Mucosa of descending colon (tissue), 3 donors: ENCODE results near the gene RAP2C. TPM values are rescaled to one million over a fixed set of nuclear protein-coding genes. Genes with fewer than 3 reads are reported as not detected.

Experiments used
- ATAC-seq: fragments of 200-7000 bp; cut with Tn5 transposase; one replicate; pipeline ENCODE4 v1.9.1; 2020; ENCODE audit warnings: mild to moderate bottlenecking, moderate library complexity
- DNase-seq, 3 donors: peaks; one replicate each; pipeline ENCODE4 v3.0.0-alpha.2; 2020
- H3K36me3 ChIP-seq: fragments of 200-600 bp; one replicate; pipeline ENCODE4 v1.8.0; 2021; ENCODE audit warnings: low read depth, mild to moderate bottlenecking
- H3K4me1 ChIP-seq: fragments of 200-600 bp; one replicate; pipeline ENCODE4 v1.8.0; 2021; ENCODE audit warnings: low read depth, mild to moderate bottlenecking
- H3K4me3 ChIP-seq: fragments of 200-600 bp; one replicate; pipeline ENCODE4 v1.8.0; 2021; ENCODE audit warnings: mild to moderate bottlenecking
- H3K9me3 ChIP-seq: fragments of 200-600 bp; one replicate; pipeline ENCODE4 v1.8.0; 2021; ENCODE audit warnings: mild to moderate bottlenecking
- CTCF ChIP-seq: fragments of 200-600 bp; IDR thresholded peaks from one replicate; pipeline ENCODE4 v1.8.0; 2022; ENCODE audit warnings: antibody characterized with exemption, mild to moderate bottlenecking
- intact Hi-C, 2 donors: fragments of 100-400 bp; cut with DNase I in 1 of 2; cut with micrococcal nuclease in 1 of 2; formaldehyde crosslinking; loops; one replicate each; pipeline versions ENCODE4 v1.11.0 to v1.11.1; 2022; cut with DNase I, micrococcal nuclease
- total RNA-seq, 3 donors: library from RNA; stranded (reverse); fragmentation: NEBNext Ultra II Directional in 2 of 3; extraction: Animal tissue kit (Norgen Biotek cat#: 25700) in 2 of 3; gene quantifications; one replicate each; pipeline versions ENCODE4 v1.2.1 to v1.2.4, GENCODE V29; 2021 to 2023
- donor health status: DM: no; HTN: no; CAD: no; lungs with moderate emphysema.
- donor health status: DM: no; HTN: no; CAD: no.
- donor health status: DM: no; HTN: yes; CAD: no.

RAP2C gene
- total RNA-seq, 3 donors from 2014 or later, result 24.4 to 26.9 (median 25.7) TPM

DNA sequence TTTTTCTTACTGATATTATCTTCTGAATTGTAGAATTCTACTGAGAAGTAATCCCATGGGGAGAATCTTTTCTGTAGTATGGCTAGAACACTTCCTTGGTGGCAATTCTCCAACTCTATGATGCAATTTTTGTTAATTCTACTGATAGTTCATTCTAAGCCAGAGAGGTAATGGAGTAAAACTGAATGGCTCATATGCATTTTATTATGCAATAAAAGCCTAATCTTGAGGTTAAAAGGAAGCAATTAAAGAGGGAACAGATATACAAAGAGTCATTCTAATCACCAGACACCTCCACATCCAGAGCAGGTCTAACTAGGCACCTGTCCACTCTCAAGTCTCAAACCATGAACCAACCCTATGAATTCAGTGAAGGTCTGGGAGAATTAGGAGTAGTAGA, 9.7 kb downstream of the RAP2C start:
- peak in 1 of 3 donors; percentile 6 for DNase-seq

GRCh38 chrX:132208422-132208821, 10.8 kb downstream of the RAP2C start:
- ATAC-seq, result no peak
- H3K36me3 ChIP-seq, result no peaks in the 10 kb centered on the region
- no peak overlapping the region for H3K4me3 ChIP-seq
- DNase-seq, result no peak
- intact Hi-C loops, result no loop called here
- H3K4me1 ChIP-seq, result peaks cover 3% of the 10 kb centered on the region
- TF ChIP-seq CTCF, result no peak
- no peaks in the 10 kb centered on the region for H3K9me3 ChIP-seq

More for the DNA sequence above, 9.7 kb downstream of the RAP2C start:
- Histone ChIP-seq H3K4me3 (no peak overlapping the region), H3K36me3 (no peaks in the 10 kb centered on the region), H3K9me3 (no peaks in the 10 kb centered on the region), H3K4me1 (peaks cover 3% of the 10 kb centered on the region)
- no peak for TF ChIP-seq CTCF
- intact Hi-C loops, result no loop called here
- peak; percentile 90 for ATAC-seq

DNA sequence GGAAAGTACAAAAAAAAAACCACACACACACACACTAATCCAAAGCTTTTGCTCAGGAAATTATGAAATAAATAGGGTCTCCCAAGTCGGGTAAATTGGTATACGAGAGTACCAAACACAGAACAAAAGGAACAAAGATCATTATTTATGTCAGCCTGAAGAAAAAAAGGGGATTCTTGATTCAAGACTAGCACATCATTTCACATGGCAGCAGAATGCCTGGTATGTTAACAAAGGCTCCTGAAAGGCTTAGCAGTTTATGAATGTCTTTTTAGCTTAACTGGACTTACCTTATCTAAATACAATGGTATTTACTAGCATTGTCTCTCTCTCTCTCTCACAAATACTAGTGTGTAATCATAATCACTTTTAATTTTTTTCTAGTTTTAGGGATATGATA, 11.3 kb downstream of the RAP2C start:
- DNase-seq (no peak), ATAC-seq (no peak)
- Histone ChIP-seq H3K4me3 (no peak overlapping the region), H3K9me3 (no peaks in the 10 kb centered on the region), H3K4me1 (peaks cover 3% of the 10 kb centered on the region), H3K36me3 (no peaks in the 10 kb centered on the region)
- intact Hi-C loops, result no loop called here
- TF ChIP-seq CTCF, result no peak

DNA sequence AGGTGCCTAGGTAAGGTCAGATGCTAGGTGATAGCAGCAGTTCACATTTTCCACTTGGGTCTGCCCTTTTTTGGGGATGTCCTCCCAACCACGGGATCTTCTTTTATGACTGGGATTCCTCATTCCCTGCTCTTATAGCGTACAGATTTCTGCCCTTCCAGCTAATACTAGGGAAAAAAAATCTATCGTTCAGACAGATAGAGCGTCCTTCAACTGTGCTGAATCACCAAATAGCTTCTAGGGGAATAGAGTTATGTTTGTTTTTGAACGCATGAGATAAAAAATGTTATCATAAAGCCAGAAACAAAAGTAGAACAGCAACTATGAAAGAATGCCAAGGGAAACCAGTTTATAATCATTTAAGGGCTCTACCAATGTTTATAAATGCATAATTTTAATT, 13.0 kb downstream of the RAP2C start:
- no peak for ATAC-seq
- no peaks in the 10 kb centered on the region for H3K9me3 ChIP-seq
- H3K4me1 ChIP-seq, result peaks cover 3% of the 10 kb centered on the region
- no peak for TF ChIP-seq CTCF
- intact Hi-C loops, result no loop called here
- no peaks in the 10 kb centered on the region for H3K36me3 ChIP-seq
- H3K4me3 ChIP-seq, result no peak overlapping the region
- no peak for DNase-seq

GRCh38 chrX:132204629-132205028, 14.6 kb downstream of the RAP2C start:
- no peak for TF ChIP-seq CTCF
- Histone ChIP-seq H3K36me3 (no peaks in the 10 kb centered on the region), H3K9me3 (no peaks in the 10 kb centered on the region), H3K4me3 (no peak overlapping the region), H3K4me1 (peaks cover 1% of the 10 kb centered on the region)
- intact Hi-C loops, result no loop called here
- ATAC-seq (no peak), DNase-seq (no peak)

DNA sequence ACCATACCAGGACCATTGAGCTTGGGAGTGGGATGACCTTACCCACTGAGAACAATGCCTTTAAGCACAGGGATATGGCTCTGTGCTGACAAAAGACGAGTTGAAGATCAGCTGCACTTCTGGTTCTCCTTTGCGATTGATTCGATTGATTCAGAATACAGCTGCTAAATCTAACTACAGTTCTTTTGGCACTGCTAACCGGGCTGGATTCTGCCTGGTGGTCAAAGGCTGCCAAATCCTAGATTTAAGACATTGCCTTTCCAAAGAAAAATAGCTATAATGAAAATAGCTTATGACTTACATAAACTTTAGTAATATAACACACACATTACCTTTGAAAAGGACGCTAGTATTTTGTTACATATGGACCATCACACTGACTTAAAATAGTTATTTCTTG, 18.3 kb downstream of the RAP2C start:
- H3K4me3 ChIP-seq, result no peak overlapping the region
- H3K4me1 ChIP-seq, result no peaks in the 10 kb centered on the region
- DNase-seq (no peak), ATAC-seq (no peak)
- TF ChIP-seq CTCF, result no peak
- no peaks in the 10 kb centered on the region for H3K36me3 ChIP-seq
- intact Hi-C loops, result no loop called here
- H3K9me3 ChIP-seq, result no peaks in the 10 kb centered on the region
